ENCODE measurements around the gene PPM1F. TPM values are rescaled to one million over a fixed set of nuclear protein-coding genes. Genes with fewer than 3 reads are reported as not detected.

PPM1F gene
- total RNA-seq, 1 donor from 2014 or later = 17.5 TPM

GRCh38 chr22:21975273-21975672, 22.6 kb upstream of the PPM1F start:
- Histone ChIP-seq H3K4me1 (no peaks in the 10 kb centered on the region), H3K9me3 (replicated peaks) (no peaks in the 10 kb centered on the region), H3K4me3 (no peak overlapping the region), H3K36me3 (peaks cover 50% of the 10 kb centered on the region), H3K27me3 (ENCODE audit: low read depth) (no peaks in the 10 kb centered on the region), H3K27ac (replicated peaks) (no peak overlapping the region)
- no peak for DNase-seq
- no peak for TF ChIP-seq CTCF (IDR thresholded peaks at IDR 0.05; ENCODE audit: borderline replicate concordance)
- intact Hi-C loops (cut with micrococcal nuclease) = no loop called here

GRCh38 chr22:21974058-21974649, 21.5 kb upstream of the PPM1F start:
- Histone ChIP-seq H3K27ac (replicated peaks) (no peak overlapping the region), H3K4me3 (no peak overlapping the region), H3K4me1 (no peaks in the 10 kb centered on the region), H3K27me3 (ENCODE audit: low read depth) (no peaks in the 10 kb centered on the region), H3K36me3 (peaks cover 62% of the 10 kb centered on the region), H3K9me3 (replicated peaks) (no peaks in the 10 kb centered on the region)
- no peak for DNase-seq
- no peak for TF ChIP-seq CTCF (IDR thresholded peaks at IDR 0.05; ENCODE audit: borderline replicate concordance)
- intact Hi-C loops (cut with micrococcal nuclease) = no loop called here

GRCh38 chr22:21972806-21973205, 20.2 kb upstream of the PPM1F start:
- H3K36me3 ChIP-seq = peaks cover 75% of the 10 kb centered on the region
- intact Hi-C loops (cut with micrococcal nuclease) = no loop called here
- no peak overlapping the region for H3K27ac ChIP-seq (replicated peaks)
- H3K27me3 ChIP-seq (ENCODE audit: low read depth) = no peaks in the 10 kb centered on the region
- no peak for TF ChIP-seq CTCF (IDR thresholded peaks at IDR 0.05; ENCODE audit: borderline replicate concordance)
- DNase-seq = no peak
- no peak overlapping the region for H3K4me3 ChIP-seq
- H3K9me3 ChIP-seq (replicated peaks) = no peaks in the 10 kb centered on the region
- H3K4me1 ChIP-seq = no peaks in the 10 kb centered on the region

GRCh38 chr22:21972293-21972779, 19.7 kb upstream of the PPM1F start:
- Histone ChIP-seq H3K4me1 (no peaks in the 10 kb centered on the region), H3K4me3 (no peak overlapping the region), H3K36me3 (peaks cover 80% of the 10 kb centered on the region), H3K27me3 (ENCODE audit: low read depth) (no peaks in the 10 kb centered on the region), H3K9me3 (replicated peaks) (no peaks in the 10 kb centered on the region), H3K27ac (replicated peaks) (no peak overlapping the region)
- TF ChIP-seq CTCF (IDR thresholded peaks at IDR 0.05; ENCODE audit: borderline replicate concordance) = peak; percentile 79
- intact Hi-C loops (cut with micrococcal nuclease) = no loop called here
- no peak for DNase-seq

- no peak for DNase-seq
- no peaks in the 10 kb centered on the region for H3K27me3 ChIP-seq (ENCODE audit: low read depth)
- no peaks in the 10 kb centered on the region for H3K4me1 ChIP-seq
- intact Hi-C loops (cut with micrococcal nuclease) = no loop called here
- H3K27ac ChIP-seq (replicated peaks) = no peak overlapping the region
- H3K36me3 ChIP-seq = peaks cover 85% of the 10 kb centered on the region
- no peak overlapping the region for H3K4me3 ChIP-seq
- no peak for TF ChIP-seq CTCF (IDR thresholded peaks at IDR 0.05; ENCODE audit: borderline replicate concordance)
- H3K9me3 ChIP-seq (replicated peaks) = no peaks in the 10 kb centered on the region
Measured at GRCh38 chr22:21971858-21972275, 19.2 kb upstream of the PPM1F start.
